ENCODE measurements around the gene JAG1.

- TF ChIP-seq CTCF (IDR thresholded peaks at IDR 0.05; ENCODE audit: insufficient read depth, low read length, poor library complexity, severe bottlenecking) (no peak), EZH2phosphoT487 (conservative IDR thresholded peaks at IDR 0.05; ENCODE audit: low read length) (no peak)
These were observed 1.1 kb downstream of the JAG1 start for GRCh38 chr20:10672624-10673127.

Measured in SU-DHL-6 (cell line).